Gastrocnemius medialis (tissue), 4 donors: Measurements from ENCODE around the gene NRARP. TPM values are rescaled to one million over a fixed set of nuclear protein-coding genes. Genes with fewer than 3 reads are reported as not detected.

ENCODE experiments used
- ATAC-seq, 2 donors: fragments of 150-250 bp; one replicate each; pipeline ENCODE4 v1.9.1; 2016
- DNase-seq, 2 donors: peaks; one replicate each; pipeline ENCODE4 v3.0.0-alpha.2; 2019
- H3K27ac ChIP-seq, 4 donors: fragments of 200-600 bp; sonication (generic); 1 replicate in 1 of 4; 2 replicates in 3 of 4; pipeline ENCODE4 v1.5.1; 2016 to 2018; ENCODE audit warnings: mild to moderate bottlenecking in 2 of 4, moderate library complexity in 1 of 4
- H3K27me3 ChIP-seq, 3 donors: fragments of 200-600 bp; sonication (generic) in 2 of 3; 1 replicate in 1 of 3; 2 replicates in 2 of 3; pipeline versions ENCODE4 v1.5.1 to v1.6.0; 2016 to 2019; ENCODE audit warnings: mild to moderate bottlenecking in 1 of 3, moderate library complexity in 1 of 3
- H3K36me3 ChIP-seq, 2 donors: fragments of 200-600 bp; sonication (generic) in 1 of 2; one replicate each; pipeline ENCODE4 v1.5.1; 2017 to 2018
- H3K4me1 ChIP-seq, 2 donors: fragments of 200-600 bp; sonication (generic) in 1 of 2; one replicate each; pipeline ENCODE4 v1.5.1; 2016 to 2017; ENCODE audit warnings: mild to moderate bottlenecking in 2 of 2
- H3K4me3 ChIP-seq, 4 donors: fragments of 200-600 bp; sonication (generic) in 3 of 4; 1 replicate in 1 of 4; 2 replicates in 3 of 4; pipeline ENCODE4 v1.5.1; 2016 to 2019; ENCODE audit warnings: mild to moderate bottlenecking in 2 of 4
- H3K9me3 ChIP-seq, 3 donors: fragments of 200-600 bp; sonication (generic) in 2 of 3; 1 replicate in 1 of 3; 2 replicates in 2 of 3; pipeline ENCODE4 v1.5.1; 2016 to 2019
- CTCF ChIP-seq, 5 experiments: fragments of 450-650 bp in 3 of 5; fragments of 200-600 bp in 2 of 5; sonication (generic) in 2 of 5; IDR thresholded peaks in 4 of 5; conservative IDR thresholded peaks in 1 of 5; 1 replicate in 4 of 5; 2 replicates in 1 of 5; pipeline ENCODE4 v1.5.1; 2016 to 2019; ENCODE audit warnings: antibody characterized with exemption in 5 of 5, mild to moderate bottlenecking in 3 of 5, moderate library complexity in 3 of 5
- POLR2A ChIP-seq, 2 donors: fragments of 450-650 bp; IDR thresholded peaks; one replicate each; pipeline ENCODE4 v1.6.1; 2017; ENCODE audit warnings: antibody characterized with exemption in 2 of 2, mild to moderate bottlenecking in 2 of 2, moderate library complexity in 2 of 2
- in situ Hi-C, 4 donors: fragments of 200-750 bp; cut with MboI; loops; one replicate each; pipeline versions ENCODE4 v1.15.0 to v1.8.0; 2017; ENCODE audit warnings: low sequenced_read_pairs in 4 of 4
- intact Hi-C: fragments of 100-400 bp; cut with DNase I; formaldehyde crosslinking; loops from one replicate; pipeline ENCODE4 v1.15.1; 2023; ENCODE audit warnings: low total_unique reads
- total RNA-seq, 4 donors: library from RNA; depleted of rRNA; stranded (reverse); fragments of >200 nt; gene quantifications; one replicate each; pipeline versions ENCODE4 v1.1.0 to v1.2.3, GENCODE V29; 2016

Gene NRARP
- total RNA-seq, 4 donors from 2014 or later, result 1.9 to 5.4 (median 3.4) TPM

GRCh38 chr9:137252555-137253506 lies 49.2 kb downstream of the NRARP start:
- DNase-seq, result no peak
- Histone ChIP-seq H3K4me3 (no peak overlapping the region), H3K27ac (no peak overlapping the region), H3K4me1 (peaks cover 24 to 32% of the 10 kb centered on the region in 2 donors), H3K9me3 (no peaks in the 10 kb centered on the region), H3K36me3 (peaks cover 0 to 11% of the 10 kb centered on the region in 2 donors), H3K27me3 (no peaks in the 10 kb centered on the region)
- no peak for ATAC-seq
- intact Hi-C loops, result no loop called here
- in situ Hi-C loops, result no loop called here
- TF ChIP-seq POLR2A (IDR thresholded peaks at IDR 0.05), result no peak
- no peak for TF ChIP-seq CTCF (IDR thresholded peaks at IDR 0.05 in 4 of 5, conservative IDR thresholded peaks at IDR 0.05 in 1 of 5)

- in situ Hi-C loops, result no loop called here
- H3K36me3 ChIP-seq, result peaks cover 0 to 5% of the 10 kb centered on the region in 2 donors
These were observed 50.4 kb downstream of the NRARP start for GRCh38 chr9:137251490-137252268.

GRCh38 chr9:137251194-137251461 lies 50.9 kb downstream of the NRARP start, which contains the start of gene STPG3:
TSS of gene STPG3 (plus strand) at chr9:137251286. CDS start at chr9:137251287, 1 bp downstream.
- Histone ChIP-seq H3K9me3 (no peaks in the 10 kb centered on the region), H3K4me1 (peaks cover 29 to 33% of the 10 kb centered on the region in 2 donors), H3K27me3 (no peaks in the 10 kb centered on the region), H3K36me3 (no peaks in the 10 kb centered on the region), H3K27ac (no peak within 1 kb of the TSS), H3K4me3 (no peak within 1 kb of the TSS)
- TF ChIP-seq POLR2A (IDR thresholded peaks at IDR 0.05), result no peak
- TF ChIP-seq CTCF (IDR thresholded peaks at IDR 0.05 in 4 of 5, conservative IDR thresholded peaks at IDR 0.05 in 1 of 5), result no peak
- intact Hi-C loops, result no loop called here
- no peak for ATAC-seq
- in situ Hi-C loops, result no loop called here
- no peak for DNase-seq

More at GRCh38 chr9:137251490-137252268, 50.4 kb downstream of the NRARP start:
- Histone ChIP-seq H3K9me3 (no peaks in the 10 kb centered on the region), H3K4me1 (peaks cover 35 to 38% of the 10 kb centered on the region in 2 donors), H3K27me3 (no peaks in the 10 kb centered on the region), H3K4me3 (no peak overlapping the region), H3K27ac (no peak overlapping the region)
- ATAC-seq (no peak), DNase-seq (no peak)
- TF ChIP-seq POLR2A (IDR thresholded peaks at IDR 0.05) (no peak), CTCF (IDR thresholded peaks at IDR 0.05 in 4 of 5, conservative IDR thresholded peaks at IDR 0.05 in 1 of 5) (no peak)
- intact Hi-C loops, result no loop called here

GRCh38 chr9:137250329-137251193 lies 51.5 kb downstream of the NRARP start:
- in situ Hi-C loops, result no loop called here
- Histone ChIP-seq H3K27me3 (no peaks in the 10 kb centered on the region), H3K27ac (no peak overlapping the region), H3K4me3 (no peak overlapping the region), H3K9me3 (no peaks in the 10 kb centered on the region), H3K4me1 (peaks cover 24 to 27% of the 10 kb centered on the region in 2 donors), H3K36me3 (no peaks in the 10 kb centered on the region)
- intact Hi-C loops, result no loop called here
- DNase-seq, result no peak
- no peak for ATAC-seq
- no peak for TF ChIP-seq POLR2A (IDR thresholded peaks at IDR 0.05)
- TF ChIP-seq CTCF (IDR thresholded peaks at IDR 0.05 in 4 of 5, conservative IDR thresholded peaks at IDR 0.05 in 1 of 5), result no peak
